HCT116 (cell line): ENCODE results near the gene PAPPA2. TPM values are rescaled to one million over a fixed set of nuclear protein-coding genes. Genes with fewer than 3 reads are reported as not detected.

Source experiments
- ATAC-seq: fragments of 200-7000 bp; cut with Tn5 transposase; 2 replicates; pipeline ENCODE4 v1.9.1; 2020; ENCODE audit warnings: mild to moderate bottlenecking, moderate library complexity
- BruUV-seq: library from RNA; stranded (reverse); fragments of 400-500 nt; replicated peaks from 2 replicates; lab custom pipeline; 2021; lab: Mats Ljungman, UMichigan
- CTCF ChIA-PET: fragments of 300-600 bp; sonication (Branson Sonifier 250); formaldehyde crosslinking; loops from one replicate; lab custom pipeline; 2021; ENCODE audit warnings: antibody characterized with exemption; lab: Charles Lee
- POLR2A ChIA-PET: fragments of 300-600, 350-600 bp; sonication (Branson Sonifier 250); formaldehyde crosslinking; loops from one replicate; lab custom pipeline; 2021; ENCODE audit warnings: antibody characterized with exemption; lab: Charles Lee
- RAD21 ChIA-PET, 2 experiments: fragments of 300-600 bp; sonication (Branson Sonifier 250); formaldehyde crosslinking; loops; one replicate each; lab custom pipeline; 2023; ENCODE audit warnings: low total read pairs in 2 of 2; ENCODE audit not compliant: uncharacterized antibody in 2 of 2, unreplicated experiment in 2 of 2, low non-redundant PET in 1 of 2; lab: Charles Lee
- DNase-seq: peaks from one replicate; pipeline ENCODE4 v3.0.0-alpha.2; 2010; ENCODE audit warnings: low read depth, low spot score
- H2AFZ ChIP-seq: fragments of 200-600 bp; shearing (Covaris generic), sonication (generic); 2 replicates; pipeline ENCODE4 v1.6.1; 2017; ENCODE audit warnings: low read depth, mixed run types, mixed read lengths, antibody characterized with exemption, low read length; ENCODE audit not compliant: poor library complexity, severe bottlenecking
- H3K27ac ChIP-seq: 2 replicates; pipeline ENCODE4 v1.5.1; 2012; ENCODE audit warnings: low read depth, low read length
- H3K27me3 ChIP-seq: fragments of 200-600 bp; sonication (generic); 2 replicates; pipeline ENCODE4 v1.6.1; 2016; ENCODE audit warnings: mixed run types, low read length, mixed read lengths; ENCODE audit not compliant: insufficient read depth
- H3K36me3 ChIP-seq, 2 experiments: fragments of 200-500 bp in 1 of 2; fragments of 200-600 bp in 1 of 2; sonication (Bioruptor generic) in 1 of 2; sonication (generic) in 1 of 2; 2 replicates each; pipeline versions ENCODE4 v1.5.1 to v1.6.1; 2014 to 2016; ENCODE audit warnings: low read length in 2 of 2, inconsistent platforms in 1 of 2, mixed read lengths in 1 of 2, mixed run types in 1 of 2; ENCODE audit not compliant: insufficient read depth in 2 of 2, control insufficient read depth in 1 of 2
- H3K4me1 ChIP-seq, 2 experiments: fragments of 200-600 bp in 1 of 2; sonication (generic) in 1 of 2; 2 replicates each; pipeline versions ENCODE4 v1.5.1 to v1.6.1; 2012 to 2017; ENCODE audit warnings: low read length in 2 of 2, inconsistent platforms in 1 of 2, mild to moderate bottlenecking in 1 of 2, mixed read lengths in 1 of 2, mixed run types in 1 of 2, moderate library complexity in 1 of 2; ENCODE audit not compliant: insufficient read depth in 2 of 2, control insufficient read depth in 1 of 2
- H3K4me2 ChIP-seq: fragments of 200-600 bp; sonication (generic); 2 replicates; pipeline ENCODE4 v1.6.1; 2017; ENCODE audit warnings: mixed run types, low read length, mixed read lengths
- H3K4me3 ChIP-seq, 2 experiments: fragments of 200-600 bp in 1 of 2; sonication (generic) in 1 of 2; replicated peaks in 1 of 2; 2 replicates each; pipeline ENCODE4 v1.5.1; 2011 to 2016; ENCODE audit warnings: low read length in 2 of 2, control low read depth in 1 of 2, low read depth in 1 of 2, mild to moderate bottlenecking in 1 of 2, mixed read lengths in 1 of 2, mixed run types in 1 of 2
- H3K79me2 ChIP-seq: fragments of 200-600 bp; sonication (generic); 2 replicates; pipeline ENCODE4 v1.6.1; 2017; ENCODE audit warnings: mild to moderate bottlenecking, mixed run types, low read length, moderate library complexity, mixed read lengths; ENCODE audit not compliant: insufficient read depth
- H3K9ac ChIP-seq: fragments of 200-600 bp; sonication (generic); 2 replicates; pipeline ENCODE4 v1.6.1; 2016; ENCODE audit warnings: low read length, mixed read lengths
- H3K9me2 ChIP-seq: fragments of 200-600 bp; sonication (generic), shearing (Covaris generic); 2 replicates; pipeline ENCODE4 v1.6.1; 2017; ENCODE audit warnings: mixed run types, mild to moderate bottlenecking, moderate library complexity; ENCODE audit not compliant: insufficient read depth
- H3K9me3 ChIP-seq, 2 experiments: fragments of 200-500 bp in 1 of 2; fragments of 200-600 bp in 1 of 2; sonication (Bioruptor generic) in 1 of 2; sonication (generic) in 1 of 2; 2 replicates each; pipeline ENCODE4 v1.6.1; 2014 to 2017; ENCODE audit warnings: low read length in 2 of 2, mixed read lengths in 2 of 2, inconsistent platforms in 1 of 2, low read depth in 1 of 2, mild to moderate bottlenecking in 1 of 2, mixed run types in 1 of 2, moderate library complexity in 1 of 2; ENCODE audit not compliant: control insufficient read depth in 1 of 2, insufficient read depth in 1 of 2
- H4K20me1 ChIP-seq: fragments of 200-600 bp; sonication (generic), shearing (Covaris generic); 2 replicates; pipeline ENCODE4 v1.6.1; 2017; ENCODE audit warnings: mixed run types, mild to moderate bottlenecking, moderate library complexity; ENCODE audit not compliant: insufficient read depth
- CBX3 ChIP-seq: IDR thresholded peaks from 2 replicates; pipeline ENCODE4 v1.6.1; 2012; ENCODE audit warnings: low read depth
- CTCF ChIP-seq, 3 experiments: fragments of 200-600 bp in 1 of 3; sonication (generic) in 1 of 3; IDR thresholded peaks in 2 of 3; conservative IDR thresholded peaks in 1 of 3; 2 replicates each; pipeline ENCODE4 v1.5.1; 2012 to 2017; ENCODE audit warnings: low read depth in 2 of 3, low read length in 2 of 3, antibody characterized with exemption in 1 of 3, borderline replicate concordance in 1 of 3, control low read depth in 1 of 3, mild to moderate bottlenecking in 1 of 3, mixed read lengths in 1 of 3, mixed run types in 1 of 3, moderate library complexity in 1 of 3; ENCODE audit not compliant: insufficient read depth in 1 of 3
- EGR1 ChIP-seq: IDR thresholded peaks from 2 replicates; pipeline ENCODE4 v1.6.1; 2012; ENCODE audit warnings: low read depth
- TCF7L2 ChIP-seq: IDR thresholded peaks from 2 replicates; pipeline ENCODE4 v1.7.0; 2011; ENCODE audit warnings: borderline replicate concordance, inconsistent platforms; ENCODE audit not compliant: insufficient read depth, insufficient read length; ENCODE audit errors: extremely low read depth
- YY1 ChIP-seq: IDR thresholded peaks from 2 replicates; pipeline ENCODE4 v1.6.1; 2011; ENCODE audit warnings: low read length, low read depth, moderate library complexity, mild to moderate bottlenecking; ENCODE audit not compliant: insufficient replicate concordance; ENCODE audit errors: extremely low read depth
- ZBTB33 ChIP-seq: IDR thresholded peaks from 2 replicates; pipeline ENCODE4 v1.6.1; 2011; ENCODE audit warnings: mild to moderate bottlenecking, low read length, moderate library complexity; ENCODE audit not compliant: insufficient replicate concordance; ENCODE audit errors: extremely low read depth
- intact Hi-C: fragments of 100-400 bp; cut with micrococcal nuclease; formaldehyde crosslinking; loops from 2 replicates; pipeline ENCODE4 v1.10.0; 2022
- total RNA-seq: library from RNA; stranded (reverse); gene quantifications from one replicate; pipeline ENCODE4 v1.2.1, GENCODE V29; 2021; ENCODE audit not compliant: unreplicated experiment
- TF ChIP-seq, protein P1 (sequence below): IDR thresholded peaks from 2 replicates; pipeline ENCODE4 v1.6.1; 2012; ENCODE audit warnings: low read depth

The PAPPA2 gene
- total RNA-seq, 1 experiment from 2014 or later = not detected

DNA sequence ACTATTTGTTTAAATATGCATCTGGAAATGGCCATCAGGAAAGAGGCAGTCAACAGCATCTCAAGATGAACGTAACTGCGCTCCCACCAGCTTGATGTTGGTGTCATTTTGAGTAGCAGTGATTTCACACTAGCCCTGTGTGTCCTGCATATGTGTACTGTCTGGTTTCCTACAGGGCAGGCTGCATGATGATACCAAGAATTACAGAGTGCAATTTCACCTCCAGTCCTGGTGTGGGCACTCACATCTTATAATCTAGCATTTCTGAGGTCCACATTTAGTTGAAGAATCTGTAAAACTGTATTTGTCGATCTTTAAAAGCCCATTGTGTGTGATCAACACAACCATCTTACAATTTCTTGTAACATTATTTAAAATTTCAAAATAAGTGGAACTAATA, 336.4 kb downstream of the PAPPA2 start:
- peak overlapping the region; percentile 35 for H2AFZ ChIP-seq
- DNase-seq = no peak
- H3K4me2 ChIP-seq = no peak overlapping the region
- no peak overlapping the region for H3K9ac ChIP-seq
- H3K36me3 ChIP-seq = no peaks in the 10 kb centered on the region
- no peaks in the 10 kb centered on the region for H4K20me1 ChIP-seq
- RAD21 ChIA-PET = no interaction called here
- H3K79me2 ChIP-seq = no peaks in the 10 kb centered on the region
- intact Hi-C loops = no loop called here
- H3K9me2 ChIP-seq = no peaks in the 10 kb centered on the region
- TF ChIP-seq ZBTB33 = no peak
- peak in 1 of 3 experiments; percentile 1; a peak in 2 of 6 replicates for TF ChIP-seq CTCF (IDR thresholded peaks at IDR 0.05 in 2 of 3, conservative IDR thresholded peaks at IDR 0.05 in 1 of 3; ENCODE audit: borderline replicate concordance in 1 of 3, insufficient read depth in 1 of 3, low read depth in 2 of 3, low read length in 2 of 3)
- TF ChIP-seq, all 23 proteins: peak for 1
- no peaks in the 10 kb centered on the region for H3K4me1 ChIP-seq
- no peak overlapping the region for H3K27ac ChIP-seq
- H3K27me3 ChIP-seq = peaks cover 30% of the 10 kb centered on the region
- ChIA-PET CTCF (no interaction called here), POLR2A (no interaction called here)
- H3K4me3 ChIP-seq = no peak overlapping the region
- peak; percentile 59 for ATAC-seq
- no TSS peak for BruUV-seq
- H3K9me3 ChIP-seq = no peaks in the 10 kb centered on the region

DNA sequence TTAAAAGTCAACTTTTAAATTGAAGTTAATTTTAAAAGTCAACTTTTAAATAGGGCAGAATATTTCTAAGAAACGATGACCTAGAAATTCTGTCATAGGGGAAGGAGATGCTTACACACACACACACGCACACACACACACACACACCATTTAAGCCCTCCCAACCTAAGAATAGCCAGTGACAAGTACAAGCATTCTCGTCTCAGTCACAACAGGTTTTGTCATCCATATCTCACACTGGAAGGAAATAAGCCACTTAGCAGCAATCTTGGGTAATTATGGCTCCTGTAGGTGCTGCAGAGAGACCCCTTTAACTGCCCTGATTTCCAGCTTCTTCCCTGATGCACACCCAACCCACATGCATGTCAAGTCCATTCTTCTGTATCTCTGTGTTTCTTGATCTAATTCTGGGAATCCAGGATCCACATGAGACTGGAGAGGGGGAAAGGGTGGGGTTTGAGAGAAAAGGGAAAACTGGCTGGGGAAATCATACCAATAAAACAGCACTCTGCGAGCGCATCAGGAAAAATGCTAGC, 338.1 kb downstream of the PAPPA2 start:
- no peak overlapping the region for H3K4me2 ChIP-seq
- TF ChIP-seq ZBTB33 (no peak), EGR1 (no peak), TCF7L2 (no peak), YY1 (no peak), CBX3 (no peak)
- TF ChIP-seq, protein P1, sequence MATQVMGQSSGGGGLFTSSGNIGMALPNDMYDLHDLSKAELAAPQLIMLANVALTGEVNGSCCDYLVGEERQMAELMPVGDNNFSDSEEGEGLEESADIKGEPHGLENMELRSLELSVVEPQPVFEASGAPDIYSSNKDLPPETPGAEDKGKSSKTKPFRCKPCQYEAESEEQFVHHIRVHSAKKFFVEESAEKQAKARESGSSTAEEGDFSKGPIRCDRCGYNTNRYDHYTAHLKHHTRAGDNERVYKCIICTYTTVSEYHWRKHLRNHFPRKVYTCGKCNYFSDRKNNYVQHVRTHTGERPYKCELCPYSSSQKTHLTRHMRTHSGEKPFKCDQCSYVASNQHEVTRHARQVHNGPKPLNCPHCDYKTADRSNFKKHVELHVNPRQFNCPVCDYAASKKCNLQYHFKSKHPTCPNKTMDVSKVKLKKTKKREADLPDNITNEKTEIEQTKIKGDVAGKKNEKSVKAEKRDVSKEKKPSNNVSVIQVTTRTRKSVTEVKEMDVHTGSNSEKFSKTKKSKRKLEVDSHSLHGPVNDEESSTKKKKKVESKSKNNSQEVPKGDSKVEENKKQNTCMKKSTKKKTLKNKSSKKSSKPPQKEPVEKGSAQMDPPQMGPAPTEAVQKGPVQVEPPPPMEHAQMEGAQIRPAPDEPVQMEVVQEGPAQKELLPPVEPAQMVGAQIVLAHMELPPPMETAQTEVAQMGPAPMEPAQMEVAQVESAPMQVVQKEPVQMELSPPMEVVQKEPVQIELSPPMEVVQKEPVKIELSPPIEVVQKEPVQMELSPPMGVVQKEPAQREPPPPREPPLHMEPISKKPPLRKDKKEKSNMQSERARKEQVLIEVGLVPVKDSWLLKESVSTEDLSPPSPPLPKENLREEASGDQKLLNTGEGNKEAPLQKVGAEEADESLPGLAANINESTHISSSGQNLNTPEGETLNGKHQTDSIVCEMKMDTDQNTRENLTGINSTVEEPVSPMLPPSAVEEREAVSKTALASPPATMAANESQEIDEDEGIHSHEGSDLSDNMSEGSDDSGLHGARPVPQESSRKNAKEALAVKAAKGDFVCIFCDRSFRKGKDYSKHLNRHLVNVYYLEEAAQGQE = no peak

More for the DNA sequence above, 338.1 kb downstream of the PAPPA2 start:
- ATAC-seq = no peak
- H3K9me3 ChIP-seq = no peaks in the 10 kb centered on the region
- POLR2A ChIA-PET = no interaction called here
- H3K27me3 ChIP-seq = peaks cover 30% of the 10 kb centered on the region
- no peaks in the 10 kb centered on the region for H3K79me2 ChIP-seq
- no TSS peak for BruUV-seq
- no peaks in the 10 kb centered on the region for H4K20me1 ChIP-seq
- no peak for DNase-seq
- H3K9me2 ChIP-seq = no peaks in the 10 kb centered on the region
- no peak overlapping the region for H3K4me3 ChIP-seq
- intact Hi-C loops = no loop called here
- RAD21 ChIA-PET = no interaction called here
- no peak overlapping the region for H3K27ac ChIP-seq
- CTCF ChIA-PET = no interaction called here
- no peaks in the 10 kb centered on the region for H3K4me1 ChIP-seq
- H3K36me3 ChIP-seq = no peaks in the 10 kb centered on the region
- no peak overlapping the region for H3K9ac ChIP-seq
- H2AFZ ChIP-seq = no peak overlapping the region
